HFFc6 (cell line): ENCODE results near the gene CNGA3. TPM values are rescaled to one million over a fixed set of nuclear protein-coding genes. Genes with fewer than 3 reads are reported as not detected.

Experiments
- DNase-seq: peaks from one replicate; pipeline ENCODE4 v3.0.0-alpha.2; 2018
- H3K27ac Mint-ChIP-seq: 2 replicates; pipeline ENCODE4 v1.8.0; 2020; ENCODE audit warnings: mild to moderate bottlenecking, mixed read lengths
- H3K27me3 Mint-ChIP-seq: 2 replicates; pipeline ENCODE4 v1.8.0; 2021; ENCODE audit warnings: mild to moderate bottlenecking, moderate library complexity, mixed read lengths; ENCODE audit not compliant: insufficient read depth
- H3K36me3 Mint-ChIP-seq: 2 replicates; pipeline ENCODE4 v1.8.0; 2021; ENCODE audit warnings: low read depth, mixed read lengths
- H3K4me1 Mint-ChIP-seq: 2 replicates; pipeline ENCODE4 v1.8.0; 2020; ENCODE audit warnings: low read depth, mixed read lengths
- H3K4me3 Mint-ChIP-seq: 2 replicates; pipeline ENCODE4 v1.8.0; 2020; ENCODE audit warnings: mild to moderate bottlenecking, moderate library complexity, mixed read lengths
- H3K9me3 Mint-ChIP-seq: 2 replicates; pipeline ENCODE4 v1.8.0; 2020; ENCODE audit warnings: mild to moderate bottlenecking, mixed read lengths
- CTCF ChIP-seq: fragments of 200-600 bp; sonication (generic); IDR thresholded peaks from 2 replicates; pipeline ENCODE4 v1.5.0; 2021; ENCODE audit warnings: antibody characterized with exemption, mild to moderate bottlenecking
- total RNA-seq, 6 experiments: library from RNA; stranded (reverse); fragmentation: NEBNext Ultra II Directional; extraction: Animal tissue kit (Norgen Biotek cat#: 25700); gene quantifications; 2 replicates in 1 of 6; 3 replicates in 5 of 6; pipeline ENCODE4 v1.2.3, GENCODE V29; 2021

Gene CNGA3
- total RNA-seq, 6 experiments from 2014 or later = 0.14 to 0.71 (median 0.22) TPM

GRCh38 chr2:98444436-98445176 is 98.3 kb downstream of the CNGA3 start, which contains the start of gene INPP4A:
INPP4A (plus strand) TSS chr2:98444858; CDS start chr2:98520049, 75,191 bp downstream.
- H3K36me3 Mint-ChIP-seq = no peaks in the 10 kb centered on the region; the same call in 1 of the 2 replicates
- 0 out of 2 replicates have a peak, but pooled peaks have one; percentile 6 for TF ChIP-seq CTCF
- peaks cover 2% of the 10 kb centered on the region for H3K27me3 Mint-ChIP-seq
- peaks cover 23% of the 10 kb centered on the region for H3K4me1 Mint-ChIP-seq
- DNase-seq = peak; percentile 48
- H3K9me3 Mint-ChIP-seq = no peaks in the 10 kb centered on the region
- peak within 1 kb of the TSS; percentile 95 for H3K4me3 Mint-ChIP-seq
- H3K27ac Mint-ChIP-seq = peak within 1 kb of the TSS; percentile 91

GRCh38 chr2:98445177-98445682 is 99.0 kb downstream of the CNGA3 start:
- Mint-ChIP-seq H3K4me1 (peaks cover 23% of the 10 kb centered on the region), H3K4me3 (peak overlapping the region; percentile 93), H3K36me3 (no peaks in the 10 kb centered on the region; the same call in 1 of the 2 replicates), H3K27me3 (peaks cover 2% of the 10 kb centered on the region), H3K27ac (peak overlapping the region; percentile 91), H3K9me3 (no peaks in the 10 kb centered on the region)
- no peak for DNase-seq
- no peak for TF ChIP-seq CTCF

GRCh38 chr2:98445683-98446581 is 99.7 kb downstream of the CNGA3 start:
- DNase-seq = no peak
- Mint-ChIP-seq H3K27ac (peak overlapping the region; percentile 91), H3K9me3 (no peaks in the 10 kb centered on the region)

GRCh38 chr2:98446850-98447249 is 100.6 kb downstream of the CNGA3 start:
- Mint-ChIP-seq H3K4me3 (no peak overlapping the region), H3K27me3 (peaks cover 2% of the 10 kb centered on the region), H3K9me3 (no peaks in the 10 kb centered on the region), H3K27ac (no peak overlapping the region), H3K36me3 (no peaks in the 10 kb centered on the region; the same call in 1 of the 2 replicates), H3K4me1 (peaks cover 23% of the 10 kb centered on the region)
- no peak for TF ChIP-seq CTCF
- DNase-seq = no peak

More at GRCh38 chr2:98445683-98446581, 99.7 kb downstream of the CNGA3 start:
- TF ChIP-seq CTCF = no peak
- Mint-ChIP-seq H3K36me3 (no peaks in the 10 kb centered on the region; the same call in 1 of the 2 replicates), H3K4me1 (peaks cover 23% of the 10 kb centered on the region), H3K4me3 (peak overlapping the region; percentile 93), H3K27me3 (peaks cover 2% of the 10 kb centered on the region)

Other genes with a start within 250 kb of the CNGA3 start
- gene INPP4A, start 98.4 kb downstream of the CNGA3 start, total RNA-seq = 10 to 100 TPM; 15.8 to 19.4 (median 18.2) TPM